K562 (cell line): ENCODE measurements around the gene GNGT2. TPM values are rescaled to one million over a fixed set of nuclear protein-coding genes. Genes with fewer than 3 reads are reported as not detected.

Experiments
- ATF4 ChIP-seq: fragments of 450-650 bp; formaldehyde crosslinking; IDR thresholded peaks from 2 replicates; pipeline ENCODE4 v1.4.0; 2022; ENCODE audit warnings: mild to moderate bottlenecking, moderate library complexity
- CAMTA2 ChIP-seq: fragments of 250-450 bp; sonication (Bioruptor Pico); conservative IDR thresholded peaks from 2 replicates; pipeline ENCODE4 v1.5.1; 2022
- CHAMP1 ChIP-seq: fragments of 450-650 bp; IDR thresholded peaks from 2 replicates; pipeline ENCODE4 v1.6.1; 2016; ENCODE audit warnings: mild to moderate bottlenecking
- KLF10 ChIP-seq: fragments of 250-450 bp; sonication (Bioruptor Pico); IDR thresholded peaks from 2 replicates; pipeline ENCODE4 v1.6.1; 2021; ENCODE audit warnings: matching md5 sums
- NKRF ChIP-seq: fragments of 450-650 bp; IDR thresholded peaks from 2 replicates; pipeline ENCODE4 v1.6.1; 2016; ENCODE audit warnings: borderline replicate concordance
- PML ChIP-seq: IDR thresholded peaks from 2 replicates; pipeline ENCODE4 v1.6.1; 2012; ENCODE audit warnings: low read length, inconsistent platforms
- RFX5 ChIP-seq: IDR thresholded peaks from 2 replicates; pipeline ENCODE4 v1.6.1; 2011; ENCODE audit warnings: low read depth, mild to moderate bottlenecking, improper control_type of control experiment, low read length
- SLC30A9 ChIP-seq: fragments of 250-450 bp; sonication (Bioruptor Pico); IDR thresholded peaks from 2 replicates; pipeline ENCODE4 v1.8.0; 2022; ENCODE audit warnings: mild to moderate bottlenecking, moderate library complexity
- SMARCA4 ChIP-seq: fragments of 450-650 bp; IDR thresholded peaks from 2 replicates; pipeline ENCODE4 v1.6.1; 2016
- TRIM24 ChIP-seq, 2 experiments: fragments of 450-650 bp; IDR thresholded peaks; 2 replicates each; pipeline ENCODE4 v1.6.1; 2016
- ZBTB1 ChIP-seq: sonication (generic); formaldehyde crosslinking; IDR thresholded peaks from 2 replicates; pipeline ENCODE4 v1.8.1; 2023; ENCODE audit warnings: missing genetic modification reagents, low read depth, mild to moderate bottlenecking, borderline replicate concordance
- ZBTB11 ChIP-seq, 3 experiments: fragments of 200-800 bp in 1 of 3; fragments of 250-450 bp in 1 of 3; fragments of 450-650 bp in 1 of 3; sonication (Bioruptor Pico) in 1 of 3; sonication (Bioruptor generic) in 1 of 3; formaldehyde crosslinking in 1 of 3; IDR thresholded peaks; 2 replicates each; pipeline versions ENCODE4 v1.6.1 to v1.8.0; 2016 to 2022; ENCODE audit warnings: mild to moderate bottlenecking in 2 of 3, missing genetic modification characterization in 2 of 3, missing compliant biosample characterization in 1 of 3, moderate library complexity in 1 of 3
- ZNF232 ChIP-seq: sonication (generic); formaldehyde crosslinking; IDR thresholded peaks from 2 replicates; pipeline ENCODE4 v1.8.0; 2022; ENCODE audit warnings: mild to moderate bottlenecking, missing genetic modification reagents
- polyA plus RNA-seq, 8 experiments: library from polyadenylated mRNA; depleted of rRNA in 4 of 8; stranded (reverse) in 5 of 8; unstranded in 3 of 8; fragments of >200 nt; fragmentation: Nextera tagmentation in 2 of 8; fragmentation: Illumina TruSeq in 1 of 8; extraction: Ambion mirVana in 2 of 8; extraction: Trizol in 1 of 8; gene quantifications; 2 replicates each; pipeline versions ENCODE4 v1.2.1 to v1.2.3, GENCODE V29; 2011 to 2014; ENCODE audit warnings: inconsistent platforms in 1 of 8, missing spikeins in 1 of 8
- total RNA-seq, 7 experiments: library from RNA; depleted of rRNA in 6 of 7; stranded (reverse); fragments of >200 nt in 6 of 7; fragmentation: Illumina TruSeq in 2 of 7; extraction: Trizol in 2 of 7; gene quantifications; 2 replicates each; pipeline versions ENCODE4 v1.2.1 to v1.2.3, GENCODE V29; 2011 to 2021; ENCODE audit warnings: low replicate concordance in 1 of 7
- TF ChIP-seq, protein P1 (sequence below): fragments of 250-450 bp; sonication (Bioruptor Pico); IDR thresholded peaks from 2 replicates; pipeline ENCODE4 v1.8.0; 2021; ENCODE audit warnings: mild to moderate bottlenecking, moderate library complexity
- TF ChIP-seq, protein P2 (sequence below): sonication (generic); formaldehyde crosslinking; IDR thresholded peaks from 2 replicates; pipeline ENCODE4 v1.8.0; 2022; ENCODE audit warnings: missing genetic modification reagents, mild to moderate bottlenecking, borderline replicate concordance

The GNGT2 gene
- total and polyA plus RNA-seq, 9 of the 15 experiments (the other 6 are each of a cell fraction or from before 2014, with no cell fraction given): not detected

DNA sequence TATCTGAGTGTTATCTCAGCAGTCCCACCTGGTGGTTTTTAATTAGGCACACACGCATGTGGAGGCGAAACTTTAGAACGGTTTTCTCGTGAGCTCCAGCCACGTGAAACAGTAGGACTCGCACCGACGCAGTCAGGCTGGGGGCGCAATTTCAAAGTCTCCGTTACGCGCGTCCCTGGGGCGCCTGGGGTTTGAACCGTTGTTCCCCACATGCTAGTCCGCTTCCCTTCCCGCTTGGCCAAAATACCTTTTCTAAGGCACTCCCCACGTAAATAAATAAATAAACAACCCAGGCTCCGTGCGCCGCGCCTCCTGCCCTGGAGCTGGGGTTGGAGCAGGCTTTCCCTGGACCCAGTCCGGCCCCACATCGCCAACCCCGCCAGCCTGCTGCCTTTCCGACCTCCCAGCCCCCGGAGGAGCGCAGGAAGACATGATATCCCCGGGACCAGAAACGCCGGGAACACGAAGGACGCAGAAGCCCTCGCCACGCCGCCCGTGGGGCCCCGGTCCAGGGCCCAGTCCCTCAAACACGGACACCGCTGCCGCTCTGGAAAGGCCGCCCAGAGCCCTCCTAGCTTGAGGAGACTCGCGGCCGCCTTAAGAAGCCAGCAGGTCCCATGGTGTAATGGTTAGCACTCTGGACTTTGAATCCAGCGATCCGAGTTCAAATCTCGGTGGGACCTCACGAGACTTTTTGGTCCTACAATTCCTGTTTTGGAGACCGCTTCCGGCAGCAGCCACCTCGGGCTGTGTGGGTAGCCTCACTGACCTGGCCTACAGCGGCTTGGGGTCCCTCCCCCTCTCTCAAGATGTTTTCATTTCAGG is 18.2 kb downstream of the GNGT2 start (continued):
- TF ChIP-seq CHAMP1 (0 out of 2 replicates have a peak, but pooled peaks have one; percentile 18), SMARCA4 (peak; percentile 94), ZNF232 (CRISPR knock-in tag) (peak; percentile 59), ZBTB11 (CRISPR knock-in tag; IDR thresholded peaks at IDR 0.05) (peak in 2 of 3 experiments; percentile 34 to 77; a peak in 2 of 6 replicates), TRIM24 (IDR thresholded peaks at IDR 0.05) (peak in 1 of 2 experiments; percentile 10; a peak in 2 of 4 replicates), KLF10 (no peak), NKRF (peak; percentile 78; the same call in 1 of the 2 replicates), ATF4 (no peak), PML (no peak), SLC30A9 (CRISPR knock-in tag) (0 out of 2 replicates have a peak, but pooled peaks have one; percentile 66), ZBTB1 (CRISPR knock-in tag) (no peak; the same call in 1 of the 2 replicates), RFX5 (peak; percentile 61; the same call in 1 of the 2 replicates), CAMTA2 (CRISPR knock-in tag) (no peak)
- TF ChIP-seq, protein P1, sequence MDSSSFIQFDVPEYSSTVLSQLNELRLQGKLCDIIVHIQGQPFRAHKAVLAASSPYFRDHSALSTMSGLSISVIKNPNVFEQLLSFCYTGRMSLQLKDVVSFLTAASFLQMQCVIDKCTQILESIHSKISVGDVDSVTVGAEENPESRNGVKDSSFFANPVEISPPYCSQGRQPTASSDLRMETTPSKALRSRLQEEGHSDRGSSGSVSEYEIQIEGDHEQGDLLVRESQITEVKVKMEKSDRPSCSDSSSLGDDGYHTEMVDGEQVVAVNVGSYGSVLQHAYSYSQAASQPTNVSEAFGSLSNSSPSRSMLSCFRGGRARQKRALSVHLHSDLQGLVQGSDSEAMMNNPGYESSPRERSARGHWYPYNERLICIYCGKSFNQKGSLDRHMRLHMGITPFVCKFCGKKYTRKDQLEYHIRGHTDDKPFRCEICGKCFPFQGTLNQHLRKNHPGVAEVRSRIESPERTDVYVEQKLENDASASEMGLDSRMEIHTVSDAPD (CRISPR knock-in tag): no peak
- TF ChIP-seq, protein P2, sequence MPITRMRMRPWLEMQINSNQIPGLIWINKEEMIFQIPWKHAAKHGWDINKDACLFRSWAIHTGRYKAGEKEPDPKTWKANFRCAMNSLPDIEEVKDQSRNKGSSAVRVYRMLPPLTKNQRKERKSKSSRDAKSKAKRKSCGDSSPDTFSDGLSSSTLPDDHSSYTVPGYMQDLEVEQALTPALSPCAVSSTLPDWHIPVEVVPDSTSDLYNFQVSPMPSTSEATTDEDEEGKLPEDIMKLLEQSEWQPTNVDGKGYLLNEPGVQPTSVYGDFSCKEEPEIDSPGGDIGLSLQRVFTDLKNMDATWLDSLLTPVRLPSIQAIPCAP: no peak
